HG03064 (cell line): Measurements from ENCODE around the gene NAV2.
A peak's percentile ranks its signal among the peaks of the same experiment; 100 is the strongest.
"Not testable (repeated sequence)": the region's sequence is repeated elsewhere in the genome, so short reads cannot be mapped to it uniquely, and the experiment has no call there.

Source experiments
- ATAC-seq: cut with Tn5 transposase; IDR thresholded peaks from one replicate; pipeline ENCODE4 v1.9.1; 2021; ENCODE audit warnings: low read depth; ENCODE audit not compliant: unreplicated experiment

Gene NAV2

GRCh38 chr11:19938866-19939265 is 226.2 kb downstream of the NAV2 start:
- no peak for ATAC-seq

GRCh38 chr11:19939415-19939929 is 226.8 kb downstream of the NAV2 start:
- no peak for ATAC-seq

GRCh38 chr11:19940831-19941230 is 228.2 kb downstream of the NAV2 start:
- no peak for ATAC-seq

- no peak for ATAC-seq
Observed at GRCh38 chr11:19946681-19947080, 234.0 kb downstream of the NAV2 start.

- ATAC-seq: no peak
Observed at GRCh38 chr11:19947537-19948114, 235.0 kb downstream of the NAV2 start.

- no peak for ATAC-seq
Observed at GRCh38 chr11:19949606-19950005, 237.0 kb downstream of the NAV2 start.

- ATAC-seq: peak; percentile 79
Observed at GRCh38 chr11:19951558-19952115, 239.0 kb downstream of the NAV2 start.

GRCh38 chr11:19952116-19952605 is 239.5 kb downstream of the NAV2 start:
- ATAC-seq: no peak

GRCh38 chr11:19952911-19953310 is 240.3 kb downstream of the NAV2 start:
- ATAC-seq: no peak

GRCh38 chr11:19953336-19953735 is 240.7 kb downstream of the NAV2 start:
- ATAC-seq: no peak

GRCh38 chr11:19953909-19954308 is 241.3 kb downstream of the NAV2 start:
- no peak for ATAC-seq

GRCh38 chr11:19954899-19955298 is 242.3 kb downstream of the NAV2 start:
- no peak for ATAC-seq

GRCh38 chr11:19955660-19956059 is 243.0 kb downstream of the NAV2 start:
- no peak for ATAC-seq

GRCh38 chr11:19956228-19956627 is 243.6 kb downstream of the NAV2 start:
- no peak for ATAC-seq

- no peak for ATAC-seq
Observed at GRCh38 chr11:19957294-19957943, 244.8 kb downstream of the NAV2 start.

GRCh38 chr11:19958204-19958603 is 245.6 kb downstream of the NAV2 start:
- ATAC-seq: no peak

- ATAC-seq: no peak
Observed at GRCh38 chr11:19959210-19959609, 246.6 kb downstream of the NAV2 start.

GRCh38 chr11:19959648-19960059 is 247.0 kb downstream of the NAV2 start:
- no peak for ATAC-seq

- not testable (repeated sequence) for ATAC-seq
Observed at GRCh38 chr11:19960410-19960809, 247.8 kb downstream of the NAV2 start.

- ATAC-seq: no peak
Observed at GRCh38 chr11:19961225-19961624, 248.6 kb downstream of the NAV2 start.

GRCh38 chr11:19962053-19962800 is 249.6 kb downstream of the NAV2 start:
- ATAC-seq: no peak
